ENCODE data around the gene COL4A2. TPM values are rescaled to one million over a fixed set of nuclear protein-coding genes. Genes with fewer than 3 reads are reported as not detected.

Gene COL4A2
- total and polyA plus RNA-seq, 4 donors = 8.0 to 45.2 (median 40.3) TPM

- H3K27me3 ChIP-seq (ENCODE audit: control insufficient read depth in 4 of 4, insufficient read depth in 4 of 4, low read length in 3 of 4) = no peaks in the 10 kb centered on the region
- H3K4me1 ChIP-seq (ENCODE audit: control insufficient read depth in 4 of 4, insufficient read depth in 4 of 4, low read length in 3 of 4) = no peaks in the 10 kb centered on the region
- H3K36me3 ChIP-seq (ENCODE audit: control insufficient read depth in 4 of 4, insufficient read depth in 3 of 4, low read depth in 1 of 4, low read length in 3 of 4) = no peaks in the 10 kb centered on the region
- no peak for TF ChIP-seq ATF3 (IDR thresholded peaks at IDR 0.05)
- no peak for TF ChIP-seq RXRA (IDR thresholded peaks at IDR 0.05)
- no peak for TF ChIP-seq HNF4A (conservative IDR thresholded peaks at IDR 0.05)
- no peak for TF ChIP-seq RAD21 (IDR thresholded peaks at IDR 0.05)
- no peak for TF ChIP-seq YY1 (IDR thresholded peaks at IDR 0.05)
- no peak for TF ChIP-seq NR2F2 (IDR thresholded peaks at IDR 0.05)
- no peak for TF ChIP-seq CTCF (IDR thresholded peaks at IDR 0.05; ENCODE audit: low read depth, low read length, missing input control)
- no peak for TF ChIP-seq MAX (IDR thresholded peaks at IDR 0.05)
- TF ChIP-seq REST (IDR thresholded peaks at IDR 0.05) = no peak
- H3K27ac ChIP-seq (ENCODE audit: low read depth in 1 of 2, low read length in 2 of 2) = no peak overlapping the region
- no peak for DNase-seq (ENCODE audit: low spot score)
- WGBS = 73% methylated on average over 7 of the region's 7 CpGs
- no peak overlapping the region for H3K9ac ChIP-seq (ENCODE audit: low read depth in 1 of 2, low read length in 2 of 2)
- H3K4me3 ChIP-seq (ENCODE audit: low read depth in 1 of 3, low read length in 3 of 3) = no peak overlapping the region
- H3K9me3 ChIP-seq (ENCODE audit: control insufficient read depth in 4 of 4, low read length in 3 of 4) = no peaks in the 10 kb centered on the region
Measured at GRCh38 chr13:110270507-110270906, 36.6 kb upstream of the COL4A2 start.

GRCh38 chr13:110271313-110271712 lies 35.8 kb upstream of the COL4A2 start:
- Histone ChIP-seq H3K4me3 (ENCODE audit: low read depth in 1 of 3, low read length in 3 of 3) (no peak overlapping the region), H3K27ac (ENCODE audit: low read depth in 1 of 2, low read length in 2 of 2) (no peak overlapping the region), H3K36me3 (ENCODE audit: control insufficient read depth in 4 of 4, insufficient read depth in 3 of 4, low read depth in 1 of 4, low read length in 3 of 4) (no peaks in the 10 kb centered on the region), H3K9me3 (ENCODE audit: control insufficient read depth in 4 of 4, low read length in 3 of 4) (no peaks in the 10 kb centered on the region), H3K9ac (ENCODE audit: low read depth in 1 of 2, low read length in 2 of 2) (no peak overlapping the region), H3K27me3 (ENCODE audit: control insufficient read depth in 4 of 4, insufficient read depth in 4 of 4, low read length in 3 of 4) (no peaks in the 10 kb centered on the region), H3K4me1 (ENCODE audit: control insufficient read depth in 4 of 4, insufficient read depth in 4 of 4, low read length in 3 of 4) (no peaks in the 10 kb centered on the region)
- no peak for DNase-seq (ENCODE audit: low spot score)
- 73% methylated on average over 5 of the region's 5 CpGs for WGBS
- TF ChIP-seq HNF4G (IDR thresholded peaks at IDR 0.05) (no peak), FOXA2 (IDR thresholded peaks at IDR 0.05) (no peak), FOXA1 (IDR thresholded peaks at IDR 0.05) (no peak), HNF4A (conservative IDR thresholded peaks at IDR 0.05) (no peak), RAD21 (IDR thresholded peaks at IDR 0.05) (no peak), MAX (IDR thresholded peaks at IDR 0.05) (no peak), RXRA (IDR thresholded peaks at IDR 0.05) (no peak), CTCF (IDR thresholded peaks at IDR 0.05; ENCODE audit: low read depth, low read length, missing input control) (no peak), ZBTB33 (IDR thresholded peaks at IDR 0.05) (no peak), ATF3 (IDR thresholded peaks at IDR 0.05) (no peak), GABPA (IDR thresholded peaks at IDR 0.05 in 1 of 2, conservative IDR thresholded peaks at IDR 0.05 in 1 of 2) (no peak), YY1 (IDR thresholded peaks at IDR 0.05) (no peak), JUND (IDR thresholded peaks at IDR 0.05) (no peak), EGR1 (IDR thresholded peaks at IDR 0.05; ENCODE audit: low read depth in 2 of 2) (no peak), NR2F2 (IDR thresholded peaks at IDR 0.05) (no peak), TAF1 (conservative IDR thresholded peaks at IDR 0.05) (no peak), REST (IDR thresholded peaks at IDR 0.05) (no peak)

Measured in liver (tissue), 9 donors.